Cerebellar cortex (tissue), 1 donor: Measurements from ENCODE around the gene DNAAF5.
"Not testable (repeated sequence)": the region's sequence is repeated elsewhere in the genome, so short reads cannot be mapped to it uniquely, and the experiment has no call there.

Experiments
- DNase-seq: peaks from one replicate; pipeline ENCODE4 v3.0.0-alpha.2; 2015; ENCODE audit warnings: low spot score

The DNAAF5 gene

GRCh38 chr7:747186-747585 lies 20.7 kb downstream of the DNAAF5 start:
- no peak for DNase-seq

GRCh38 chr7:748446-748845 lies 21.9 kb downstream of the DNAAF5 start:
- DNase-seq = no peak

- DNase-seq = peak; percentile 62
Measured at GRCh38 chr7:749140-749551, 22.6 kb downstream of the DNAAF5 start.

- peak; percentile 56 for DNase-seq
Measured at GRCh38 chr7:750111-750905, 23.8 kb downstream of the DNAAF5 start.

- DNase-seq = no peak
Measured at GRCh38 chr7:751826-752225, 25.3 kb downstream of the DNAAF5 start.

GRCh38 chr7:752256-752655 lies 25.8 kb downstream of the DNAAF5 start:
- DNase-seq = not testable (repeated sequence)

GRCh38 chr7:753190-753589 lies 26.7 kb downstream of the DNAAF5 start:
- no peak for DNase-seq

- no peak for DNase-seq
Measured at GRCh38 chr7:754531-755412, 28.3 kb downstream of the DNAAF5 start.

GRCh38 chr7:755413-755805 lies 28.9 kb downstream of the DNAAF5 start:
- no peak for DNase-seq

GRCh38 chr7:756231-756927 lies 29.9 kb downstream of the DNAAF5 start:
- no peak for DNase-seq

GRCh38 chr7:756928-757560 lies 30.5 kb downstream of the DNAAF5 start:
- no peak for DNase-seq

- DNase-seq = no peak
Measured at GRCh38 chr7:757741-758163, 31.3 kb downstream of the DNAAF5 start.

GRCh38 chr7:759569-759968 lies 33.1 kb downstream of the DNAAF5 start:
- DNase-seq = no peak

- no peak for DNase-seq
Measured at GRCh38 chr7:760006-760405, 33.5 kb downstream of the DNAAF5 start.

GRCh38 chr7:761101-761500 lies 34.6 kb downstream of the DNAAF5 start:
- DNase-seq = no peak

GRCh38 chr7:761631-762030 lies 35.1 kb downstream of the DNAAF5 start:
- no peak for DNase-seq

- no peak for DNase-seq
Measured at GRCh38 chr7:762885-763284, 36.4 kb downstream of the DNAAF5 start.

- DNase-seq = no peak
Measured at GRCh38 chr7:763762-764161, 37.3 kb downstream of the DNAAF5 start.

GRCh38 chr7:765383-765782 lies 38.9 kb downstream of the DNAAF5 start:
- no peak for DNase-seq

GRCh38 chr7:767580-767940 lies 41.1 kb downstream of the DNAAF5 start:
- DNase-seq = no peak

GRCh38 chr7:767941-768731 lies 41.6 kb downstream of the DNAAF5 start:
- DNase-seq = peak; percentile 91
